Activated CD4-positive, alpha-beta memory T cell treated with anti-CD3 and anti-CD28 coated beads, Interleukin-2, amount 10 ng/mL, durations not matched to agents 7 days and 5 days (primary cell): Measurements from ENCODE around the gene SPPL3. TPM values are rescaled to one million over a fixed set of nuclear protein-coding genes. Genes with fewer than 3 reads are reported as not detected.
A peak's percentile ranks its signal among the peaks of the same experiment; 100 is the strongest.

ENCODE experiments used
- CTCF ChIA-PET: fragments of 350-600 bp; sonication (Branson Sonifier 250); formaldehyde crosslinking; loops from one replicate; lab custom pipeline; 2021; ENCODE audit warnings: antibody characterized with exemption, inconsistent platforms; lab: Charles Lee
- POLR2A ChIA-PET: fragments of 350-600 bp; sonication (Branson Sonifier 250); formaldehyde crosslinking; loops from one replicate; lab custom pipeline; 2021; ENCODE audit warnings: antibody characterized with exemption; lab: Charles Lee
- DNase-seq: peaks from one replicate; pipeline ENCODE4 v3.0.0-alpha.2; 2020
- H3K27ac Mint-ChIP-seq: one replicate; pipeline ENCODE4 v1.8.0; 2021; ENCODE audit warnings: mild to moderate bottlenecking, mixed read lengths
- H3K27me3 Mint-ChIP-seq: one replicate; pipeline ENCODE4 v1.8.0; 2021; ENCODE audit warnings: mixed read lengths
- H3K36me3 Mint-ChIP-seq: one replicate; pipeline ENCODE4 v1.8.0; 2021; ENCODE audit warnings: low read depth, mixed read lengths
- H3K4me1 Mint-ChIP-seq: one replicate; pipeline ENCODE4 v1.8.0; 2021; ENCODE audit warnings: mixed read lengths
- H3K4me3 Mint-ChIP-seq: one replicate; pipeline ENCODE4 v1.8.0; 2021; ENCODE audit warnings: mild to moderate bottlenecking, mixed read lengths
- H3K9me3 Mint-ChIP-seq: one replicate; pipeline ENCODE4 v1.8.0; 2021; ENCODE audit warnings: mixed read lengths
- total RNA-seq, 2 experiments: library from RNA; stranded (reverse); gene quantifications; one replicate each; pipeline ENCODE4 v1.2.3, GENCODE V29; 2021

SPPL3 gene
- total RNA-seq, 2 experiments from 2014 or later, result 32.0 to 32.1 TPM

DNA sequence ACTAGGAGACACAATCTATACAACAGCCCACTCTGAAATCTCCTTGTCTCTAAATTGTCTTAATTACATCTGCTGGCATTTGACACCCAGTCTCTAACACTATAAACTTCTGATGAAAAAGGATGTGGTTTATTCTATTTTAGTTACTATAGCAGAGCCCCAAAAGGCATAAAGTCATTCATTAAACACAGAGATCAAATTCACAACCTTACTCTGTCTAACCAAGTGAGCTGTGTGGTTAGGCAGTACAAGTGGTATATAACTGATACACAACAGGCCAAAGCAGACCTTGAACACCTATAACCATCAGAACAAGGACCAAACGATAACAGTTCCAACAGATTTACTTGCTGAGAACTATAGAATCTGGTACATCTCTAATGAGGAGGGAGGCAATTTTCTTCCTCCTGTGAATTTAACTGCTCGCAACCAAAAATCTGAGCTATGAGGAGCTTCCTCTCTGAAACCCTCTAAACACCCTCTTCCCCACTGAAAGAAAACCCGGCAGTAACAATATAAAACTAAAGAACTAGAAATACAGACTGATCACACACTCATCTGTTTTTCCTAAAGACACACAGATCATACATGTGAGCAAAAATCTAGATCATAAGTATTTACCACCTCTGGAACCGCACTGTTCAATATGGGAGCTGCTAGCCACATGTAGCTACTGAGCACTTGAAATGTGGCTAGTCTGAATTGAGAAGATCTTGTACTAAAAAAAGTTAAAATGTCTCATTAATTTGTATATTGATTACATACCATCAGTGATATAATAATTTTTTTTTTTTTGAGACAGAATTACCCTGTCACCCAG is 17.7 kb downstream of the SPPL3 start:
- Mint-ChIP-seq H3K9me3 (no peaks in the 10 kb centered on the region), H3K27me3 (no peaks in the 10 kb centered on the region), H3K36me3 (peaks cover 10% of the 10 kb centered on the region), H3K4me1 (peaks cover 27% of the 10 kb centered on the region), H3K27ac (peak overlapping the region; percentile 73), H3K4me3 (peak overlapping the region; percentile 4)
- no peak for DNase-seq
- CTCF ChIA-PET, result interaction anchor here (0.6 to 2.6 kb wide), 6 partner anchors 16 to 714 kb away, joined by 3 to 8 read pairs (median 4); no protein-coding TSS in a partner anchor
- POLR2A ChIA-PET, result interaction anchor here (0.6 to 3.3 kb wide), 9 partner anchors 16 to 338 kb away, joined by 3 to 28 read pairs (median 3); partner anchors contain the start of genes ACADS, POP5 and SPPL3

DNA sequence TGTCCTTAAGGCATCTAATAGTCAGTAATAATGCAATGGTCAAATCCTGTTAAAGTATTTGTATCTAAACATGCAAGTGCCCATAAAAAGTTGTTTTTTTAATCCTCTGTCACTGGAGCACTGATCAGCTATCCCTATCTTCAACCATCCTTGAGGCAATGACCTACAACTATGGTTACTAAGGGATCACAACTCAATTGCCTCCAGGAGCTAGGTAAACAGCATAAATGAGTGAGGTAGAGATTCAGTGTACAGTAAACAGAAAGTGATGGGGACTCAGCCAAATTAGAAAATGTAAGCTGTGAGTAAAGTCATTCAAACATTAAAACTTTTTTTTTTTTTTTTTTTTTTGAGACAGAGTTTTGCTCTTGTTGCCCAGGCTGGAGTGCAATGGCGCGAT is 18.6 kb downstream of the SPPL3 start:
- H3K4me1 Mint-ChIP-seq, result peaks cover 27% of the 10 kb centered on the region
- H3K36me3 Mint-ChIP-seq, result peaks cover 10% of the 10 kb centered on the region
- ChIA-PET POLR2A (interaction anchor here (1.1 to 3.3 kb wide), 4 partner anchors 17 to 160 kb away, joined by 3 to 28 read pairs (median 4); partner anchors contain the start of genes ACADS and SPPL3), CTCF (interaction anchor here (0.7 to 2.6 kb wide), 5 partner anchors 31 to 304 kb away, joined by 3 to 8 read pairs (median 3); no protein-coding TSS in a partner anchor)
- H3K9me3 Mint-ChIP-seq, result no peaks in the 10 kb centered on the region
- no peak for DNase-seq
- H3K4me3 Mint-ChIP-seq, result no peak overlapping the region
- no peaks in the 10 kb centered on the region for H3K27me3 Mint-ChIP-seq
- no peak overlapping the region for H3K27ac Mint-ChIP-seq

DNA sequence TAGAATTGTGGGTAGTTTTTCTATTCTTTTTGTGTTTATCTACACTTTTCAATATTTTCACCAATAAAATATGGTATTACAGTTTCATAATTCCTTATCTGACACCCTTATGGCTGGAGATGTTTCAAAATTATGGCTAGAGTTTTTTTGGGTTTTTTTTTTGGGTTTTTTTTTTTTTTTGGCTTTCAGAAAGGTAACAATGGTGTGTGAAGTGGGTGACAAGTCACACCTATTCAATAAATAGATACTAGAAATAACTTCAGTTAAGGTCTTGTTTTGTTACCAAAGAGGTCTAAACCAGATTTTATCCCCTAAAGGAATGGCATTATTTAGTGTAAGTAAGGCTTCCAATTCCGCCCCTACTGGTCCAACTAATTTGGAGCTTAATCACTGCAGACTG is 19.5 kb downstream of the SPPL3 start:
- Mint-ChIP-seq H3K4me3 (no peak overlapping the region), H3K27me3 (no peaks in the 10 kb centered on the region), H3K9me3 (no peaks in the 10 kb centered on the region), H3K36me3 (peaks cover 13% of the 10 kb centered on the region), H3K27ac (no peak overlapping the region), H3K4me1 (peaks cover 30% of the 10 kb centered on the region)
- no peak for DNase-seq
- ChIA-PET CTCF (interaction anchor here (0.6 to 1.5 kb wide), 2 partner anchors 28 to 59 kb away, joined by 3 to 4 read pairs; no protein-coding TSS in a partner anchor), POLR2A (interaction anchor here (1.3 to 3.3 kb wide), 2 partner anchors 18 to 39 kb away, joined by 3 to 28 read pairs; partner anchors contain the start of gene SPPL3)

DNA sequence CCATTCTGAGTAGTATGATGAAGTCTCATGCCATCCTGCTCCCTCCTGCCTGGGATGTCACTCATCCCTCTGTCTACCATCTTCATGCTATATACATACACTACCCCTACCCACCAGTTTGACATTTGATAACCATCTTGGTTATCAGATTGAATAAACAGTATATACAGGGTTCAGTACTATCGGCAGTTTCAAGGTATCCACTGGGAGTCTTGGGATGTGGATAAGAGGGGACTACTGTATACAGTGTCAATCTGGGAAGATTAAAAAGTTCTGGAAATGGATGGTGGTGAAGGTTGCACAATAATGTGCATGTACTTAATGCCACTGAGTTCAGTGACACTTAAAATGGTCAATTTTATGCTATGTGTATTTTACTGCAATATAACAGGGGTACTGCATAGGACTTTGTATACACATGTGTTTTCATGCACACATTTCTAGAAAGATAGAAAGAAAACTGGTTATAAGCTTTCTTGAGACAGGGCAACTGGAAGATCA is 22.1 kb downstream of the SPPL3 start:
- ChIA-PET POLR2A (no interaction called here), CTCF (no interaction called here)
- H3K27me3 Mint-ChIP-seq, result no peaks in the 10 kb centered on the region
- H3K4me3 Mint-ChIP-seq, result no peak overlapping the region
- H3K4me1 Mint-ChIP-seq, result peaks cover 23% of the 10 kb centered on the region
- H3K27ac Mint-ChIP-seq, result no peak overlapping the region
- H3K9me3 Mint-ChIP-seq, result no peaks in the 10 kb centered on the region
- peaks cover 15% of the 10 kb centered on the region for H3K36me3 Mint-ChIP-seq
- no peak for DNase-seq

DNA sequence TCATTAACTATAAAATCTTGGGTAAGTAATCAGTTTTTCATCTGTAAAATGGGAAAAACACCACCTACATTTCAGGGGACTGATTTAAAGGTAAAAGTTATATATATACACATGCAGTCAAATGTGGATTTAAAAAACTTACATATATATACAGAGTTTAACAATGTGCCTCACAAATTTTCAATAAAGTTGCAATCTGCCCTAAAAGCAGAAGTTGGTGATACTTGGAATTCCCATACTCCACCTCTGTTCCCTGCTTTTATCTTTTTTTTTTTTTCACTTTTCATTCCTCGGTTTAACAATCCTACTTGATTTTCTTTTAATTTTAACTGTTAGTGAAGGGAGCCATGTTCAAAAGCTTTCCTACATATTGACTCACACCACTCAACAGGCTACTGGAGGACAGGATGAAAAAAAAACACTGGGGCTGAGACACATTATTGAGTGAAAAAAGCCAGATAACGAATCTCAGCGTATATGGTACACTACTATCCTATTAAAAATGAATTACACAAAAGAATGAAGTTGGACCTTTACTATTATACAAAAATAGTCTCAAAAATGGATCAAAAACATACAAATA is 24.3 kb downstream of the SPPL3 start:
- ChIA-PET POLR2A (no interaction called here), CTCF (no interaction called here)
- DNase-seq, result no peak
- Mint-ChIP-seq H3K27me3 (no peaks in the 10 kb centered on the region), H3K36me3 (peaks cover 13% of the 10 kb centered on the region), H3K4me3 (no peak overlapping the region), H3K4me1 (peaks cover 15% of the 10 kb centered on the region), H3K9me3 (no peaks in the 10 kb centered on the region), H3K27ac (no peak overlapping the region)

DNA sequence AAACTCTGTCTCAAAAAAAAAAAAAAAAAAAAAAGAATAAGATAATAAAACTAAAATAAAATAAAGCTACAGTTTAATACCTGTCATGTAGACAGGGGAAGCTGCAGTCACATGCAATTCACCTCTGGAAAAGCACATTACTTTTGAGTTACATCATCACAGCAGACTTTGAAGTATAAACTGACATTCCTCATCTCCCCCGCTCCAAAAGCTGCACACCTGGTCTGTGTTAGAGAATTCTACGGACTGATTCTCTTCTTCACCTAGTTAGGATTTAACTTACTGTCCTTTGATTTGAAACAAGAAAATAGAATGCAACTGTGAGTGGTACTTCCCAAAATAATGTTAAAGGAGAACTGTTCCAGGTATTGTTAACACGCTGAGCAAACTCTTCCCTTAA is 25.1 kb downstream of the SPPL3 start:
- no peaks in the 10 kb centered on the region for H3K9me3 Mint-ChIP-seq
- no peak overlapping the region for H3K27ac Mint-ChIP-seq
- no peak for DNase-seq
- ChIA-PET CTCF (interaction anchor here (0.6 to 0.7 kb wide), 3 partner anchors 44 to 123 kb away, joined by 3 to 4 read pairs (median 3); no protein-coding TSS in a partner anchor), POLR2A (no interaction called here)
- no peak overlapping the region for H3K4me3 Mint-ChIP-seq
- no peaks in the 10 kb centered on the region for H3K27me3 Mint-ChIP-seq
- H3K36me3 Mint-ChIP-seq, result peaks cover 13% of the 10 kb centered on the region
- peaks cover 13% of the 10 kb centered on the region for H3K4me1 Mint-ChIP-seq

DNA sequence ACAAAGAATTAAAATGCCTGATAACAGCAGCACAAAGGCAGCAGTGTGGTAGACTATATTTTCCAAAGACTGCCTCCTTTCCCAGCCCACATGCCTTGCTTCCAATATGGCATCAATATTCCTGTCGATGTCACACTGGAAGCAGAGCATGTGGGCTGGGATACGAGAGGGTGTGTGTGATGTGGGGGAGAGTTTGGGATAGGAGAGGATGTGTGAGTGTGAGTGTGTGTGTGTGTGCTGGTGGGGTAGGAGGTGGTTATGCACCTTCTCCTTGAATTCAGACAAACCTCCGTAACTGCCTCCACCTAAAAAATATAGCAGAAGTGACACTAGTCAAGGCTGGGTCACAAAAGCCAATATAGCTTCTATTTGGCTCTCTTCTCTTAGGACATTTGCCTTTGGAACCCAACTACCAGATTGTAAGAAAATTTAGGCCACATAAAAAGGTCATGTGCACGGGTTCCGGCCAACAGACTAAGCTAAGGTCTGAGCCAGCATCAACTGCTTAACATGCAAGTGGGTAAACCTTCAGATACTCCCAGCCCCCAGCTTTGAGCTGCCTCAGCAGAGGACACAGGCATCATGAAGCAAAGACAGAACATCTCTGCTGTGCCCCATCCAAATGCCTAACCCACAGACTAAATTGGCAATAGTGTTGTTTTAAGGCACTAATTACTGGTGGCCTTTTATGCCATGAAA is 29.5 kb downstream of the SPPL3 start:
- ChIA-PET CTCF (interaction anchor here (1.5 kb wide), 1 partner anchor 11 kb away, joined by 3 read pairs; no protein-coding TSS in a partner anchor), POLR2A (no interaction called here)
- Mint-ChIP-seq H3K27ac (no peak overlapping the region), H3K4me3 (no peak overlapping the region), H3K27me3 (no peaks in the 10 kb centered on the region), H3K36me3 (peaks cover 15% of the 10 kb centered on the region), H3K4me1 (peaks cover 22% of the 10 kb centered on the region), H3K9me3 (no peaks in the 10 kb centered on the region)
- DNase-seq, result no peak

DNA sequence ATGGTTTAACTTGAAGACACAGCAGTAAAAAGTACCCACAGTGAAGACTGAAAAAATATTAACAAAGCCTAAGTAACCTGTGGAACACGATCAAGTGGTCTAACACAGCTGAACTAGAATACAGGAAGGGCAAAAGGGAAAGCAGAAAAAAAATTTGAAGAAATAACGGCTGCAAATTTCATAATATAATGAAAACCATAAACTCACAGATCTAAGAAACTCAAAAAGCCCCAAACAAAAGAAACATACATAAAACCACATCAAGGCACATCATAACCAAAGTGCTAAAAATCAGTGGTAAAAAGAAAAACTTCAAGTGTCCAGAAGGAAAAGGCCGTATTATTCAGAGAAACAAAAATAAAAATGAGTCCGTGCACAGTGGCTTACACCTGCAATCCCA is 30.9 kb downstream of the SPPL3 start:
- no peaks in the 10 kb centered on the region for H3K27me3 Mint-ChIP-seq
- no peak overlapping the region for H3K4me3 Mint-ChIP-seq
- no peak for DNase-seq
- H3K27ac Mint-ChIP-seq, result no peak overlapping the region
- H3K9me3 Mint-ChIP-seq, result no peaks in the 10 kb centered on the region
- peaks cover 13% of the 10 kb centered on the region for H3K36me3 Mint-ChIP-seq
- POLR2A ChIA-PET, result no interaction called here
- CTCF ChIA-PET, result no interaction called here
- peaks cover 22% of the 10 kb centered on the region for H3K4me1 Mint-ChIP-seq

DNA sequence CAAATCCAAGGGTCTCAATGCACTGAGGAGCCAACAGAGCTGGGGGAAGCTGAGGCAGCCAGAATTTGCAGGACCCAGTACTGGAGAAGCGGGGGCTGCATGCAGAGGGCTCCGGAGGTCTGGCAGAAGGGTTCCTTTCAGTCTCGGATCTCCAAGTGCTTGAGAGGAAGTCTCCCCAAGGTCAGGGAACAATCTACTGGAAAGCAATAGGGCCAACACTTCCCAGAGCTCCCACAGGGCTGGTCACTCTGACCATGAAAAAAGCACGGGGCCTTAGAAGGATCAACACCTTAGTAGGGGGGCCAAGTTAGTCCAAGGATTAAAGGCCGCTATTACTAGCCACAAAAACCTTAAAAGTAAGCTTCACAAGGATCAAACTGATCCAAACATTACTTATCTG is 31.7 kb downstream of the SPPL3 start:
- no peak overlapping the region for H3K27ac Mint-ChIP-seq
- no peak for DNase-seq
- peaks cover 11% of the 10 kb centered on the region for H3K36me3 Mint-ChIP-seq
- ChIA-PET POLR2A (no interaction called here), CTCF (no interaction called here)
- peaks cover 22% of the 10 kb centered on the region for H3K4me1 Mint-ChIP-seq
- H3K4me3 Mint-ChIP-seq, result no peak overlapping the region
- no peaks in the 10 kb centered on the region for H3K27me3 Mint-ChIP-seq
- no peaks in the 10 kb centered on the region for H3K9me3 Mint-ChIP-seq

DNA sequence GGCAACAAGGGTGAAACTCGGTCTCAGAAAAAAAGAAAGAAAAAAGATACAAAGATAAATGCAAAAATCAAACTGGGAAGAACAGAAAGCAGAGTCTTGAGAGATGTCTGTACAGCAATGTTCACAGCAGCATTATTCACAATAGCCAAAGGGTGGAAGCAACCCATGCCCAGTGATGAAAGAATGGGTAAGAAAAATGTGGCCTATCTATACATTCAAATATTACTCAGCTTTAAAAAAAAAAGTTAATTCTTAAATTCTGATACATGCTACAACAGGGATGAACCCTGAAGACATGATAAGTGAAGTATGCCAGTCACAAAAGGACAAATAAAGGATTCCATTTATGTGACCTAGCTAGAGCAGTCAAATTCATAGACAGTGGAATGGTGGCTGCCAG is 33.7 kb downstream of the SPPL3 start:
- H3K27ac Mint-ChIP-seq, result no peak overlapping the region
- ChIA-PET CTCF (no interaction called here), POLR2A (no interaction called here)
- no peak for DNase-seq
- H3K36me3 Mint-ChIP-seq, result peaks cover 7% of the 10 kb centered on the region
- no peak overlapping the region for H3K4me3 Mint-ChIP-seq
- H3K4me1 Mint-ChIP-seq, result peaks cover 17% of the 10 kb centered on the region
- no peaks in the 10 kb centered on the region for H3K9me3 Mint-ChIP-seq
- H3K27me3 Mint-ChIP-seq, result no peaks in the 10 kb centered on the region

DNA sequence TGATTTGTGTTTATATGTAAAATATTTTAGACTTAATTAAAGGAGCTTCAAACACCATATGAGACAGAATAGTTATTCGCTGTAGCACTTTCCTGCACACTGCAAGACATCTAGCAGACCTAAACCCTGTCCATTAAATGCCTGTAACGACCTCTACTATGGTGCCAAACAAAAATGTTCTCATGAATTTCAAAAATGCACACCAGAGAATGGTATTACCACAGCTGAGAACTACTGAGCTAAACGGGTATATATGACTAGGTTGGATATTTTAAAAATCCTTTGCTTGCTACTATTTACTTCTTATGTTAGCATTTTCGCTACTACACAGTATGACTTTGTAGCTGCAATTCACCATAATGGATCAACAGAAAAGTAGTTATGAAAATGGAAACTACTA is 34.8 kb downstream of the SPPL3 start:
- Mint-ChIP-seq H3K27ac (no peak overlapping the region), H3K27me3 (no peaks in the 10 kb centered on the region), H3K4me1 (peaks cover 19% of the 10 kb centered on the region), H3K9me3 (no peaks in the 10 kb centered on the region), H3K36me3 (peaks cover 7% of the 10 kb centered on the region), H3K4me3 (no peak overlapping the region)
- CTCF ChIA-PET, result interaction anchor here (0.5 kb wide), 1 partner anchor 75 kb away, joined by 3 read pairs; no protein-coding TSS in a partner anchor
- POLR2A ChIA-PET, result no interaction called here
- DNase-seq, result no peak

DNA sequence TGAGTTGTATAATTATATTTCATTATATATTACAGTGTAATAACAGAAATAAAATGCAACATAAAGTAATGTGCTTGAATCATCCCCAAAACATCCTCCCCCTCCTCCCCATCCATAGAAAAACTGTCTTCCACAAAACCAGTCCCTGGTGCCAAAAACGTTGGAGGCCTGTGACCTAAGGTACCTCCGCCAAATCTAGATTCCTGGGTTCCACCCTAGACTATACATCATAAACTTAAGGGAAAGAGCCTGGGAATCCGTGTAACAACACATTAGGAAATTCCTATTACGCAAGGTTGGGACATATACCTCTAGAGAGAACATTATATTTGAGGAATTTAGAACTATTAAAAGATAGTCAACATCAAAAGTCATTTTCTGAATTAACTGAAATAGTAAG is 38.0 kb downstream of the SPPL3 start:
- ChIA-PET CTCF (no interaction called here), POLR2A (no interaction called here)
- Mint-ChIP-seq H3K4me3 (no peak overlapping the region), H3K9me3 (no peaks in the 10 kb centered on the region), H3K36me3 (no peaks in the 10 kb centered on the region), H3K4me1 (peaks cover 9% of the 10 kb centered on the region), H3K27ac (no peak overlapping the region), H3K27me3 (no peaks in the 10 kb centered on the region)
- DNase-seq, result no peak
